HepG2 (cell line): ENCODE data around the gene AKR1C4.

Experiments
- ELF4 ChIP-seq: sonication (generic); formaldehyde crosslinking; IDR thresholded peaks from 2 replicates; pipeline ENCODE4 v1.5.0; 2020; ENCODE audit warnings: missing genetic modification reagents, mild to moderate bottlenecking, moderate library complexity, borderline replicate concordance
- HDAC2 ChIP-seq: sonication (generic); formaldehyde crosslinking; IDR thresholded peaks from 2 replicates; pipeline ENCODE4 v1.4.0; 2020; ENCODE audit warnings: missing genetic modification reagents
- POLR2A ChIP-seq, 2 experiments: IDR thresholded peaks; 2 replicates each; pipeline ENCODE4 v1.6.1; 2011; ENCODE audit warnings: low read depth in 2 of 2, low read length in 2 of 2, mild to moderate bottlenecking in 1 of 2, moderate library complexity in 1 of 2; ENCODE audit not compliant: insufficient read depth in 1 of 2
- SMYD3 ChIP-seq: sonication (generic); formaldehyde crosslinking; IDR thresholded peaks from 2 replicates; pipeline ENCODE4 v1.8.1; 2023; ENCODE audit warnings: mild to moderate bottlenecking, missing genetic modification reagents
- YY1 ChIP-seq: IDR thresholded peaks from 2 replicates; pipeline ENCODE4 v1.6.1; 2011; ENCODE audit warnings: low read length, low read depth, moderate library complexity, mild to moderate bottlenecking; ENCODE audit not compliant: insufficient read depth, insufficient replicate concordance
- ZNF644 ChIP-seq: IDR thresholded peaks from 2 replicates; pipeline ENCODE4 v1.6.1; 2016; ENCODE audit warnings: low read depth
- ZNF720 ChIP-seq: sonication (generic); formaldehyde crosslinking; IDR thresholded peaks from 2 replicates; pipeline ENCODE4 v1.4.0; 2020; ENCODE audit warnings: missing genetic modification reagents
- ZNF883 ChIP-seq: sonication (generic); formaldehyde crosslinking; IDR thresholded peaks from 2 replicates; pipeline ENCODE4 v1.5.1; 2020; ENCODE audit warnings: mild to moderate bottlenecking, missing genetic modification reagents; ENCODE audit errors: not compliant biosample characterization
- TF ChIP-seq, protein P1 (sequence below): sonication (generic); formaldehyde crosslinking; IDR thresholded peaks from 2 replicates; pipeline ENCODE4 v1.5.1; 2020; ENCODE audit warnings: missing genetic modification reagents, mild to moderate bottlenecking, borderline replicate concordance

DNA sequence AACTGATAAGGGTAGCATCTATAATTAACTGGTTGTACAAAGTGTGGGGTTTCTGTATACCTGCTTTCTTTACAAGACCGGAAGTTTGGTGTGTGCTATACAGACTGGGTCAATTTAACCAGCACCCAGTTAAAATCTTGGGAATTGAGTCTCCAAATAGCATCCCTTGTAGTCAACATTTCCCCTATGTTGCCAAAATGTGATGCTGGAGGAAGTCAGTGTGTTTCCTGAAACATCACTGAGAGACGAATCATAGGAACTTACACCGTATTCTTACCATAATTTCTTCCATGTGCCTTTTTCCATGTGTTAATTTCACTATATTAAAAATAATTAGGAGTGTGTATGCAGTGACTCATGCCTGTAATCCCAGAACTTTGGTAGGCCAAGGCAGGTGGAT lies 1.7 kb downstream of the AKR1C4 start:
- TF ChIP-seq ZNF720 (CRISPR knock-in tag), result no peak
- no peak for TF ChIP-seq ZNF883 (CRISPR knock-in tag)
- no peak for TF ChIP-seq POLR2A (IDR thresholded peaks at IDR 0.05; ENCODE audit: insufficient read depth in 1 of 2, low read depth in 2 of 2, low read length in 2 of 2)
- TF ChIP-seq ELF4, result no peak
- no peak for TF ChIP-seq HDAC2
- TF ChIP-seq YY1, result no peak
- no peak for TF ChIP-seq SMYD3 (CRISPR knock-in tag)
- no peak for TF ChIP-seq ZNF644 (CRISPR knock-in tag)
- TF ChIP-seq, protein P1, sequence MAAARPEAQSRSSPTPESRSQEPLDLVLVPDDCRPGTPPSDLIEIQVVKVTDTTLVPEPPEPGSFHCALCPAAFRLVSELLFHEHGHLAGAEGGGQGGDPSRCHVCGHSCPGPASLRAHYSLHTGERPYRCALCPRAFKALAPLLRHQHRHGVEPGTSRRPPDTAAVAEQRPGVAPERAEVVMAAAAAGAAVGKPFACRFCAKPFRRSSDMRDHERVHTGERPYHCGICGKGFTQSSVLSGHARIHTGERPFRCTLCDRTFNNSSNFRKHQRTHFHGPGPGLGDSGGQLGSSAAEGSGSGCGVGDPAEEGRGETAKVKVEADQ (CRISPR knock-in tag), result no peak
